Head of caudate nucleus (tissue), 42 donors: ENCODE measurements around the gene PHLPP1.

Source experiments
- DNase-seq, 42 donors: peaks; one replicate each; pipeline versions ENCODE4 v3.0.0 to v3.0.0-alpha.2; 2020 to 2021; ENCODE audit warnings: mixed read lengths in 7 of 42
- intact Hi-C: fragments of 100-400 bp; cut with DNase I; formaldehyde crosslinking; loops from one replicate; pipeline ENCODE4 v1.15.0; 2022

The PHLPP1 gene

DNA sequence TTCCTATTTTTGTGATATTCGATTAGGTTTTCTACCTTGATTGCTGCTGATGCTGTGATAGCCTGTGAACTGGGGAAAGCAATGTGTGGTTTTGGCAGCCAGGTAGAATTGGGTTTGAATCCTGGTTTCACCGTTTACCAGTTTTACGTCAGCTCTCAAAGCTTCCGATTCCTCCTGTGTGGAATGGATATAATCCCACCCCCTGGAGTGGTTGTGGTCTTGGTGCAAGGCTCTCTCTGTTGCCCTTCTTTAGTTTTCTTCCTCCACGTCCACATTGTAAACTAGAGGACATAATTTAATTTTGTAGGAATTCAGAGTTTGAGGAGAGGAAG, 45.0 kb downstream of the PHLPP1 start:
- DNase-seq = no peak
- intact Hi-C loops = no loop called here

DNA sequence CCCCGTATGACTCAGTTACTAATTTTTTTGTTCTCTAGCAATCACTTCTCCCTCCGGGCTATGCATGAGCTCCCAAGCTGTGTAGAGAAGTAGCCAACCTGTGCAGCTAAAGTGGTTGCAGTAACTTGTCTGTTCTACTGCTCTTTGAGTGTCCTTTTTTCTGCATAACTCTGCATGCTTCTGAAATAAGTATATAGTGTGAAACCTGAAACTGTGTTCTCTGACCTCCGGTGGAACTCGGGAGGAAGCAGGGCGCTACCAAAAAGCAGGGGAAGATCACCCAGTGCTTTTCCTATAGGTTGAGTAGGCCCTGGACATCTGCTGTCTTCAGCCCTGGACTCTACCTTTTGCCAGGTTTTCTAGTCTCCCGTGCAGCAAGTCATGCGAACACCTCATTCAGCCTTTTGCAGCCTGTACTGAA, 47.8 kb downstream of the PHLPP1 start:
- intact Hi-C loops = no loop called here
- DNase-seq = no peak

DNA sequence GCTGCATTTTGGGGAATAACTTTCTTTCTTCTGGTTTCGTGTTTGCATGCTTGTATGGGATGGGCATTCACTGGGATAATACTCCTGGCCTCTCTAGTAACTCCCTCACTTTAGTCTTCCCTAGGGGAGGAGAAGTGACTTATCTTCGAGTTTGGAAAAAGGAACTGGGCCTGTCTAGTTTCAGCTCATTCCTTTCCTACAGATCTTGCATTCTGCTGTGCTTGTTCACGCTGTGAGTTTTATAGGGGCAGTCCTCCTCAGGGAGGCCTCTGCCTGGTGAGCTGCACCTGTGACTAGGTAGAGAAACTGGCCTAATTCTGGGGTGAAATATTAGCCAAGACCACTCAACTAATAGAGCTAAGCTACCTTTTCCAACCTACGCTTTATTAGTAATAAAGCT, 50.9 kb downstream of the PHLPP1 start:
- intact Hi-C loops = no loop called here
- DNase-seq = no peak

DNA sequence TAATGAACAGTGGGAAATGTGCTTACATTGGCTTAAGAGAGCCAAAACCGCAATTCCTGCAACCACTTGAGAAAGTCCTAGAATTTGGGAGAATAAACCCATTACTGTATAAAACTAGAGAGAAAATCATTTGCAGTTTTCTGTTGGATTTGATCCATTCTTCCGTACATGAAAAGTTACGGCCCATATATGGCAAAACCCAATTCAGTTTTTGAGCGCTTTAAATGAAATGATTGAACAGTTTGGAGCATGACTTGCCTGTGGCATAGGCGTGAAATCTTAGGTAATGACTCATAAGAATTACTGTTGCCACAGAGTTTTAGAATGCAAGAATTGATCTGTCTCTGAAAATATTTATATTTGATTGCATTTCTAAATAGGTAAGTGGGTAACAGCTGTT, 52.0 kb downstream of the PHLPP1 start:
- DNase-seq = peak in 1 of 42 donors; percentile 31
- intact Hi-C loops = no loop called here

DNA sequence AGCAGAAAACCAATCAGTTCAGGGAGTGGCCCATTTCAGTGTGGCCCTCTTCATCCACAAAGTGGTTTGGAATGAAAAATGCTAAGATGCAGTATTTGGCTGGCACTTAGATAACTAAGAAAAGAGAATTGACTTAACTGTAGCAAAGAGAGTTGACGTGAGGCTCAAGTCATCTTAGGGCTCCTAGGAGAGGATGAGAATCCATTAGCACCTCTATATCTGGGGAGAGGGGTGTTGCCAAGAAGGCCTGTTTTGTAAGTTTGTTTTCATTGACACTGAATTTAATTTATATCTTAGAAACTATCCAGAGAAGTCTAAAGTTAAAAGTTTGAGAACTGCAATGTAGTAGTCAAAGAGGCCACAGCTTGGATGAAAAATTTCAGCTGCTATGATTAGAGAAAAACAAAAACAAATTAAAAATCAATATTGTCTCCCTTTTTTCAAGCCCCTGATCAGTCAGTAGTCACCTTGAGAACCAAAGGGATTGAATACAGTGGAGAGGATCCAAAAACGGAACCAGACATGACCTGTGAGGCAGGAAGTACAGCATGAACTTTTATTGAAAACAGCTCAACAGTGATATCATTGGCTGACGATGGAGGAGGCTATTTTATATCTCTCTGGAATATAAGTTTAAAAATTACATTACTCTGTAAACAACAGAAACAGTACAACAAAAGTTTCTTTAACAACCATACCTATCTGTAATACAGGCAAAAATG, 52.7 kb downstream of the PHLPP1 start:
- intact Hi-C loops = no loop called here
- DNase-seq = no peak

DNA sequence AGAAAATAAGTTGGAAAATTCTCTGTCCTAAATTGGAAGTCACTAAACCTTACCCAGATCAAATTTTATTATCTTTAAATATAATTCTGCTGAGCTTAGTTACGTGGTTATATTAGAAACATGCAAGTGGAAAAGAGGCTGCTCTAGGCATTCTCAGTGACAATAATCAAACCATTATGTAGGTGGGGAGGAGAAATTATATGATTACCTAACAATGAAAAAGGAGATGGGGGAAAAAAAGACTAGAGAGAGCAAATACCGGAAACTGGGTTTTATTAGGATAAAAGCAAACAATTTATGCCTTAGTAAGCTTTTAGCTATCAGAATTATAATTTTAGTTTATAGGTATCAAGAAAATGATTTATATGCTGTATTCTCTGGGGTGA, 53.2 kb downstream of the PHLPP1 start:
- intact Hi-C loops = no loop called here
- no peak for DNase-seq

DNA sequence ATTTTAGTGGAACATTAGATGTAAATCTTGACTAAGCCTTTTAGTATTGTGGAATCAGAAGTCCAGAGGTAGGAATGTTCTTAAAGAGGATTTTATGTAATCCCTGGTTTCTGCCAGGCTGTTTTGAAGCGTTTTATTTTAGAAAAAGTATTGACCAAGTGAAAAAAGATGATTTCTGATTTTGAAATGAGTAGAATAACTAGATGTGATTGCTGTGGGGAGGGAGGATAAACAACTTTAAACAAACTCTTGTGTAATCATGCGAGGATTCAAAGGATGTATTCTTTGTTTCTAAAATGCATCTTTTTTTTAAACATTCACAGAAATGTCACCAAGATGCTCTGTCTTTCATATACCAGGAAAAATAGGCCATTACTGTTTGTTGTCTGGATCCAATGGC, 53.9 kb downstream of the PHLPP1 start:
- no peak for DNase-seq
- intact Hi-C loops = no loop called here

DNA sequence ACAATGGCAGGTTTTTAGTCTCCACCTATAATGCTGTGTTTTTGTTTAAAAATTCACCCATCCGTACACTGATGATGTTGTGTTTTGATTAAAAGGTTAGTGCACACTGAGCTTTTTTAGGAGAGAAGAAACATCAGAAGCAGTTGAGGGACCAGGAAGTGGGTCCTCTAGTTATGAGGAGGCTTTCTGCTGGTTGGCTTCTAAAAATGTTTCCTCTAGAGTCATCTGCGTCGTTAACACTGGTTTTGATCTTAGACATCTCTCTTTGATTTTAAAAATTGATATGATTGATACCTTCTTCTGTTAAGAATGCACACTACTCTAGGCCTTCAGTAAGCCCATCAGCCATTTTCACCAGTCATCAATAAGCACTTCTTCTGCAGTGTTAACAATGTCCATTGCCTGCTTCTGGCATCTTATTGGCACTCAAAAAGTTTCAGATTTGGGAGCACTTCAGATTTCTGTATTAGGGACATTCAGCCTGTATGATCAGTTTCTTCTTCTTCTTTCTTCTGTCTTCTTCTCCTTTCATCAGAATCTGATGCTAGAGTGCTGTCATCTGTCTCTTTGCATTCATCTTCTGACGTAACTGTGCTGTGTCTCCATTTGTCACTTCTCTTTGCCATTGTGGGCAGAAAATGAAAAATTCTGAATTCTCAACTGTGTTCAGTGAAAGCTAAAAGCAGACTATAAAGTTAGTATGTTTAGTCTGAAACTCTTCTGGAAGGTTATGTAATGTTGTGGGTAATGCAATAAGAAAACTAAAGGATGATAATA, 56.3 kb downstream of the PHLPP1 start:
- no peak for DNase-seq
- intact Hi-C loops = no loop called here

DNA sequence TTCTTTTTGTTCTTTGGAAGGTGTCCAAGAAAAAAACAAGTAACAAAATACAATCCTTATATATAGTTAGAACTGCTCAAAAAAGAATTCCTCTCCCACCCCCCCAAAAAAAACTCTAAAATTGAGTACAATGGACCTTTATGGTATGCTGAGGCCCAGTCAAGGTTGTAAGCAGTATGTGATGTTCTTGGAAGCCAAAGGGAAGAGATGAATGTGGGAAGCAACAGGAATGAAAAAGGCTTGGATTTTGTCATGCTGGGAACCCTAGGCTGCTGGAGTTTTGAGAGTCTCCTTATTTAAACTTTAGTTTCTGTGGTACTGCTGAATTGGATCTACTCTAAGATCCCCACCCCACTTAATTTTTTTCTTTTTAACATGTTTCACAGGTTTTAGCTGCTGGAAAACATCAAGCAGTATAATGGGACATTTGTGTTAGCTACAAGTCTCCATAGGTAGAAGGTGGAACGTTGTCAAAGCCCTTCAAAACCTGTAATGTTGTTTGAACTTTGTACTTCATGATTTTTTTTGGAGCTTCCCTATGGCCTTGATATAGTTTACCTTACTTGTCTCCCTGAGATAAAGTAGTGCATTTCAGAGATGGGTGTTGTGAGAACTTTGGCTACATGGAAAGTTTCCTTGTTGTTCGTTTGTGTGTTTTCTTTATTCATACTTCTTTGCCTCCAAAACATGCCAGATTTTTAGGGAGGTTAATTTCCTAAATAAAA, 57.7 kb downstream of the PHLPP1 start:
- intact Hi-C loops = no loop called here
- DNase-seq = no peak

DNA sequence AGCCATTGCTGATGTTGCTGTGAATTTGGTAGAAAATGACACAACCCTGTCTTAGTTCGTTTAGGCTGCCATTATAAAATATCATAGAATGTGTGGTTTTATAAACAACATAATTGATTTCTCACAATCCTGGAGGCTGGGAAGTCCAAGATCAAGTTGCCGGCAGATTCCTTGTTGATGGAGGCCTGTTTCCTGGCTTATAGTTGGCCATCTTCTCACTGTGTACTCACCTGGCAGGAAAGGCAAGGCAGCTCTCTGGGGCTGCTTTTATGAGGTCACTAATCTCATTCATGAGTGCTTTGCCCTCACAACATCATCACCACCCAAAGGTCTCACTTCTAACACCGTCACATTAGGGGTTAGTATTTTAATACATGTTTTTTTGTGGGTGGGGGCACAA, 58.4 kb downstream of the PHLPP1 start:
- intact Hi-C loops = no loop called here
- DNase-seq = no peak

DNA sequence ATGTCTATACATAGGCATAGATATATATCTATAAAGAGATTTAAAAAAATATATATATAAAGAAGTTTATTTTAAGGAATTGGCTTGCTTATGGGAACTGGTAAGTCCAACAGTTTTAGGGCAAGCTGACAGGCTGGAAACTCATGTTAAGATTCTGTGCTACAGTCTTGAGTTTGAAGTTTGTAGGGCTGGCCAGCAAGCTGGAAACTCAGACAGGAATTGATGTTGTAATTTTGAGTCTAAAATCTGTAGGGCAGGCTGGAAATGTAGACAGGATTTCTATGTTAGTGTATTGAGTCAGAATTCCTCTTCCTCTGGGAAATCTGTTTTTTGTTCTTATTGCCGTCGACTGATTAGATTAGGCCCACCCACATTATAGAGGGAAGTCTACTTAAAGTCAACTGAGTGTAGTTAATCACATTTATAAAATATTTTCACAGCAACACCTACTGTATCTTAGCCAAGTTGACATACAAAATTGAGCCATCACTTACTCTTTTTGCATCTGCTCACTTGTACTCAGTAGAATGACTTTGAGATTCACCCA, 60.8 kb downstream of the PHLPP1 start:
- intact Hi-C loops = no loop called here
- DNase-seq = no peak

DNA sequence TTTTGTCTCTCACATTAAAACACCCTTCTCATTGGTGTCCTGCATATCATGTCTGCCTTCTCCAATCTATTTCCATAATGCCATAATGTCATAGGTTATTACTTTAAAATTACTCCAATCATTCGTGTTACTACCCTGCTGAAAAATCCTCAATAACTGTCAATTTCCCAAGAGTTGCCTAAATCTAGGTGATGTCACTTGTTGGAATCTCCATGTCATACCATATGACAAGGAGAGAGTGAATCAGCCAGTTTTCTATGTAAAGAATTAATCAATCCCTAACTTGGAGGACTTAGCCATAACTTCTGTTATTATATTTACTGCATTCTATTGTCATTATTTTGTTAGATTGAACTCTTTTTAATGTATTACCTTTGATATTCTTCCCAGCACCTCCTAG, 62.5 kb downstream of the PHLPP1 start:
- no peak for DNase-seq
- intact Hi-C loops = no loop called here

DNA sequence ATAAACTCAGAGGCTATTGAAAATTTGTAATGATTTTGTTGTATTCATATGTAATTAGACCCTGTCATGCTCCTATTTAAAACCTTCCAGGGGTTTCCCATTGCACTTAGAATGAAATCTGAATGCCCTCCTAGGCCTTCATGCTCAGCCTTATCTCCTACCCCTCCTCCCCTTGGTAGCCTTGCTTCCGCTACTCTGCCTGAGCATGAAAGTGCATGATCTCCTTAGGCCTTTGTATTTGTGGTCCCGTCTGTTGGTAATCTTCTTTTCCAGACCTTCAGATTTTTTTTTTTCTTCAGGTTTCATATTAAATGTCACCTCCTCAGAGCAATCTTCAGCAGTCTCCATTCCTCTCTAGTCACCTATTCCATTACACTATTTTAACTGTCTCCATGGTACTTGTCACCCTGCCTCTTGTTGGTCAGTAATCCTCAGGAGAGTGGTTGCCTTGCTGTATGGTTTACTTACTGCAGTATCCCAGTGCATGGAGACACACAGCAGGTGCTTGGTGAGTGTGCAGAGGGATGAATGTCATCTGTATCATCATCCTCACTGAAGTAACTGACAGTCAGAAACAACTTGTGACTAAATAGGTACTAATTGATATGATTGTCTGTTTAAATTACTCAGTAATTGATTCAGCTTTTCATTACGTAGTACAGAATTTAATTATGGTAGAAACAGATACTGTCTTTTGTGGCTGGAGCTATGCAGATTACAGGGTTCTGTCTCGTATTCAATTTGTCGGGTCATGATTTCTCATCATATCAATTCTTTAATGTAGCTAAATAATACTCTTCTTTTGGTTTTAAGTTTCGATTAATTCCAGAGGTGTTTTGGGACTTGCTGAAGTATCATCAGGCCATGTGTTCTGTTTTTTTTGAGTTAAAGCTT, 63.9 kb downstream of the PHLPP1 start:
- no peak for DNase-seq
- intact Hi-C loops = no loop called here

DNA sequence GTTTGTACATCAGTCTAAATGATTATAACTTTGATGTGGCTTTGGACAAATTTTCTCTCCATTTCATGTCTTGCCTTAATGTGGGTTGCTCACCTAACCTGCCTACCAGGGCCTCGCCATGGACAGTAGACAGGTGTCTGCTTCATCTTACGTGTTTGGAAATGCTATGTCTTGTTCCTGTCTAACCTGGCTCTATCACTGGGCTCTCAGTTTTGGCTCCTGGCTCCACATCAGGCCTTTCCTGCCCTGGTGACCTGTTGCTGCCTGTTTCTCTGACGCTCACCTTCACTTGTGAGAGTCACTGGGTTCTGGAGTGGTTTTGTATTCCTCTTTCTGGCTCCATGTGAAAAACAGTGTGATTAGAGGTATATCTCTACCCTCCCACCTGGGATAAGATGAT, 65.9 kb downstream of the PHLPP1 start:
- intact Hi-C loops = no loop called here
- no peak for DNase-seq

DNA sequence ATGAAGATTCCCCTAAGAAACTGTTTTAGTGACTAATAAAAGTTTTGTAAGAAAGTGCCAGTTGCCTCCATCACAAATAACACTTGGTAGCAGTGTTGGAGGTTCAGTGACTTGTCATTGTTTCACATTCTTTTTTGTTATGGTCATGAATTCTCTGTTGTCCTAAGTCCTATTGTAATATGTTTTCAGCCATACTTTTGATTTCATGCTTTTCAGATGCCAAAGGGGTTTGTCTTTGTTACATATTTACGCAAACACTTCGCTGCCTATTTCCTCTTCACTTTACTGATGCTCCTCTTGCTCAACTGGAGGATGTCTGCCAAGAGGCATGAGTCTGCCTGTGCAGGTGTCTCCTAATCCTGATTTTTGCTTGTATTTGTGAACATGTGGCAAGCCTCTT, 66.6 kb downstream of the PHLPP1 start:
- no peak for DNase-seq
- intact Hi-C loops = no loop called here

DNA sequence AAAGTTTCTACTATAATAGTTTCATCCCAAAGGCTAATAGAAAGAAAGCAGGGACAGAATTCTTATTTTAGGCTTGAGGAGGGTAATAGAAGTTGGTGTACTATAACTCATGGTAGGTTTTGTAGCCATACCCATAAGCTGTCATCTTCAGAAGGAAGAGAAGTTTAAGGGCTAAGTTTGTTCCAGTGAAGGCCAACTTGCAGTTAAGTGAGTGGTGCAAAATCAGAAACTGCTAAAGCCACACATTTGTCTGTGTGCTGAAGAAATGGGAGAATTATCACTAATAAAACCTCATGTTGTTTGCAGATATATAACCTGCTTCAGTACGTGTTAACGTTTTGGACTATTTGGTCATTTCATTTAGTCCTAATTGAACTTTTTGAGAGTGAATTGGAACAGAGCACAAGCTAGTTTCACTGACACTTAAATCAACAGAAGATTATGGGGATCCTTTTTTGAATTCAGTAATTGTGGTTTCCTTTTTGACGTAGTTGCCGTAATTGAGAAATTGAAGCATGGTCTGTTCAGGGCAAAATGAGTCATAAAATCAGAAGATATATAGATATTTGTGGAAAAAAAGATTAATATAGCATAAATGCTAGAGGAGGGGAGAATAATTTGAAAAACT, 69.1 kb downstream of the PHLPP1 start:
- intact Hi-C loops = no loop called here
- DNase-seq = no peak

DNA sequence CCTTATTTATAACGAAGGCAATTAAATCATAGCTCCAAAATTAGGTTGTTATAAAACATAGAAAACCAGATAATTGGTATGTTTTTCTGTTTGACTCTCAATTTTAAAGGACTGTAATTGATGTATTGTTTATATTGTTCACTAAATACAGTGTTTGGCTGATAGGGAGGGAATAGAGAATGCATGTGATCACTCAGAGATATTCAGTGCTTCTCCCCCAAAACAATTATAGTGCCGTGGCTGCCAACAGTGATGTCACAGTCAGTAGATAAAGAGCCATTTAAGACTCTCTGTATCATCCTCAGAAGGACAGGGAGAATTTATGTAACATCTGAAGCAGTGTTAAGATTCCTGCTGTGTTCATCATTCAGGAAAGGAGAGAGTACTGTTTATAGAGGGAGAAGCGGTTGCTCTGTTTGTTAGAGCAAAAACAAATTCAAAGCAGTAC, 69.6 kb downstream of the PHLPP1 start:
- intact Hi-C loops = no loop called here
- DNase-seq = peak in 40 of 42 donors; percentile 10 to 89 (median 71)

DNA sequence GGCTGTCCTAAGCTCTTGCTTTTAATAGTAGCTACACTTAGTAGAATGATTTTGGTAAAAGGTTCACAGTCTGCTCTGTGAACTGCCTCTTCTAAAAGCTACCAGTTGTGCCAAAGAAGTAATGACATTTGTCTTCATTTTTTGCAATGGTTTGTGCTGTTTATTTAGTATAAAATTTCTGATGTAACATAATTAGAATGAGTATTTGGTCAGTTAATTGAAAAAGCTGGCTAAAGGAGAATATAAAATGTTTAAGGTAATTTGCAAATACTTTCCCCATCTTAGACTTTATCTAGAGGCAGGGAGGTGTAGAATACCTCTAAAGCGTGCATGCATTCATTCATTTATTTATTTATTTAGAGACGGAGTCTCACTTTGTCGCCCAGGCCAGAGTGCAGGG, 71.3 kb downstream of the PHLPP1 start:
- intact Hi-C loops = no loop called here
- DNase-seq = no peak

DNA sequence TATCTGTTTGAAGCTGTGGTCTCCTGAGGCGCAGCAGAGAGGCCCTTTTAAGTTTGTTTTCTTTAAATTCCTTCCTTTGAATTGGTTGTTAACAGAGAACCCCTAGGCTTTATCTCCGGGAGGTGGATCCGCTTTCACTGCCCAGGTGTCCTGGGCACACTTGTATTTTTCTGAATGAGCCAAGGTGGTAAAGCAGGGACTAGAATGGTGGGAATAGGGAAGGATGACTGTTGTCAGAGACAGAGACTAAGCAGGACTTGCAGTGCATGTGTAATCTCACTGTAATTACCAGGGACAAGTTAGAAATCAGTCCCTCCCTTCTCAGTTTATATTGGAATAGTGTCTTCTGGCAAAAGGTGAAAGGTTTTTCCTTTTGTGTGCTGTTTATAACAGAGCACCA, 72.8 kb downstream of the PHLPP1 start:
- intact Hi-C loops = no loop called here
- no peak for DNase-seq
